ENCODE data around the gene SLC5A3. TPM values are rescaled to one million over a fixed set of nuclear protein-coding genes. Genes with fewer than 3 reads are reported as not detected.

The SLC5A3 gene
- total RNA-seq, 1 donor from 2014 or later = 24.1 TPM

- Histone ChIP-seq H3K4me1 (peaks cover 3% of the 10 kb centered on the region), H3K36me3 (no peaks in the 10 kb centered on the region), H3K4me3 (no peak overlapping the region), H3K27ac (no peak overlapping the region), H3K27me3 (no peaks in the 10 kb centered on the region), H3K9me3 (no peaks in the 10 kb centered on the region)
- no peak for TF ChIP-seq CTCF (IDR thresholded peaks at IDR 0.05)
- intact Hi-C loops (cut with DNase I) = no loop called here
- ATAC-seq (no peak), DNase-seq (no peak)
Measured at GRCh38 chr21:34109075-34109474, 35.7 kb downstream of the SLC5A3 start.

GRCh38 chr21:34110594-34111202 lies 37.3 kb downstream of the SLC5A3 start:
- no peak for DNase-seq
- no peaks in the 10 kb centered on the region for H3K9me3 ChIP-seq
- no peak for ATAC-seq
- intact Hi-C loops (cut with DNase I) = no loop called here
- no peaks in the 10 kb centered on the region for H3K36me3 ChIP-seq
- H3K4me3 ChIP-seq = no peak overlapping the region
- H3K27me3 ChIP-seq = no peaks in the 10 kb centered on the region
- no peak for TF ChIP-seq CTCF (IDR thresholded peaks at IDR 0.05)
- H3K27ac ChIP-seq = no peak overlapping the region
- H3K4me1 ChIP-seq = peaks cover 4% of the 10 kb centered on the region

GRCh38 chr21:34112316-34113033 lies 39.1 kb downstream of the SLC5A3 start:
- H3K4me1 ChIP-seq = peaks cover 4% of the 10 kb centered on the region
- ATAC-seq (no peak), DNase-seq (no peak)
- H3K4me3 ChIP-seq = no peak overlapping the region
- no peaks in the 10 kb centered on the region for H3K9me3 ChIP-seq
- H3K27me3 ChIP-seq = no peaks in the 10 kb centered on the region
- intact Hi-C loops (cut with DNase I) = no loop called here
- TF ChIP-seq CTCF (IDR thresholded peaks at IDR 0.05) = no peak
- no peak overlapping the region for H3K27ac ChIP-seq
- no peaks in the 10 kb centered on the region for H3K36me3 ChIP-seq

- no peak for TF ChIP-seq CTCF (IDR thresholded peaks at IDR 0.05)
- intact Hi-C loops (cut with DNase I) = no loop called here
- H3K4me3 ChIP-seq = no peak overlapping the region
- ATAC-seq = no peak
- no peaks in the 10 kb centered on the region for H3K36me3 ChIP-seq
- H3K27me3 ChIP-seq = no peaks in the 10 kb centered on the region
- H3K4me1 ChIP-seq = peaks cover 4% of the 10 kb centered on the region
- no peak overlapping the region for H3K27ac ChIP-seq
- DNase-seq = no peak
- H3K9me3 ChIP-seq = no peaks in the 10 kb centered on the region
Measured at GRCh38 chr21:34113842-34114241, 40.5 kb downstream of the SLC5A3 start.

- Histone ChIP-seq H3K4me3 (no peak overlapping the region), H3K27ac (no peak overlapping the region), H3K36me3 (no peaks in the 10 kb centered on the region), H3K27me3 (no peaks in the 10 kb centered on the region), H3K4me1 (peaks cover 4% of the 10 kb centered on the region), H3K9me3 (no peaks in the 10 kb centered on the region)
- no peak for DNase-seq
- intact Hi-C loops (cut with DNase I) = no loop called here
- no peak for ATAC-seq
- no peak for TF ChIP-seq CTCF (IDR thresholded peaks at IDR 0.05)
Measured at GRCh38 chr21:34115160-34115559, 41.8 kb downstream of the SLC5A3 start.
